AG04449 (cell line): ENCODE results near the gene GADD45A.

Source experiments
- CTCF ChIA-PET: fragments of 350-600 bp; formaldehyde crosslinking; extraction: SDS; loops from one replicate; lab custom pipeline; 2021; ENCODE audit warnings: antibody characterized with exemption; lab: Yijun Ruan, JAX
- POLR2A ChIA-PET: fragments of 400-600, 350-600 bp; formaldehyde crosslinking; extraction: SDS; loops from one replicate; lab custom pipeline; 2020; ENCODE audit warnings: antibody characterized with exemption, inconsistent platforms; lab: Yijun Ruan, JAX
- DNase-seq: peaks from one replicate; pipeline ENCODE4 v3.0.0-alpha.2; 2010; ENCODE audit warnings: low read depth, low spot score
- H3K4me3 ChIP-seq: 2 replicates; pipeline ENCODE4 v1.5.1; 2011; ENCODE audit warnings: low read depth, mild to moderate bottlenecking, control low read depth, low read length
- TF ChIP-seq, protein P1 (sequence below): IDR thresholded peaks from one replicate; pipeline ENCODE4 v1.5.1; 2011; ENCODE audit warnings: mild to moderate bottlenecking, moderate library complexity, low read length, control low read depth, inconsistent platforms; ENCODE audit not compliant: insufficient read depth; ENCODE audit errors: missing control alignments

Gene GADD45A

DNA sequence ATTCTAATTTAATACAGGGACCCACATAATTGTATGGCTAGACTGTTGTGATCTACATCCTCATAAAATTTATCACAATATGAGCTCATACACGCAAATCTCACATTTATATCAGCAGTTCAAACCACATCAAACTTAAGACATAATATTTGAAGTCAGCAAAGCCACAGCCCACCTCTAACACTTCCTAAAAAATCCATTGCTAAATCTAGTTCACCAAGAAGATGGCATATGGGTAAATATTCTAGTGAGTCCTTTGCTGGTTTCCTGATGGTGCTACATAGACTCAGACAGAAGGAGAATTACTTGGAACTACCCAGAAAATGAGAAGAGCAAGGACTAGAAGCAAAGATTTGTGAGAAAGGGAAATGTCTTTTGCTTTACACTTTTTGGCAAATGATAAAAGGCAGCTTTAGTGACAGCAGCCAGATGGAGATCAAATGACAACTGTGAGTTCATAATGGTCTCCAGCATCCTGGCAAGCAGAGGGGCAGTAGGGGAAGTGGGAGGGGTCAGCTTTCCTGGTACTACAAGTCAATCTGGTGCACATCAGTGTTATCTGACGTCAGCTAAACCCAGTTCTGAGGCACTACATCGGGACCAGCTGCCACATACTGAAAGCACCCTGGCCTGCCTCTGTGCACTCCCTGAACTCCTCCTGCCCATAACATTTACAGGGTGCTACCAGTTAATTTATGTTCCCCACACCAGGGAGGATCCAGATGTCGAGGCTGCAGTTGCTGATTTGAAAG lies 10.6 kb upstream of the GADD45A start:
- no peak for DNase-seq
- CTCF ChIA-PET, result interaction anchor here (1.0 to 2.1 kb wide), 6 partner anchors 9 to 146 kb away, joined by 3 to 10 read pairs (median 4); no protein-coding TSS in a partner anchor
- POLR2A ChIA-PET, result interaction anchor here (1.7 kb wide), 1 partner anchor 10 kb away, joined by 10 read pairs; the partner anchor contains the start of gene GADD45A
- TF ChIP-seq, protein P1, sequence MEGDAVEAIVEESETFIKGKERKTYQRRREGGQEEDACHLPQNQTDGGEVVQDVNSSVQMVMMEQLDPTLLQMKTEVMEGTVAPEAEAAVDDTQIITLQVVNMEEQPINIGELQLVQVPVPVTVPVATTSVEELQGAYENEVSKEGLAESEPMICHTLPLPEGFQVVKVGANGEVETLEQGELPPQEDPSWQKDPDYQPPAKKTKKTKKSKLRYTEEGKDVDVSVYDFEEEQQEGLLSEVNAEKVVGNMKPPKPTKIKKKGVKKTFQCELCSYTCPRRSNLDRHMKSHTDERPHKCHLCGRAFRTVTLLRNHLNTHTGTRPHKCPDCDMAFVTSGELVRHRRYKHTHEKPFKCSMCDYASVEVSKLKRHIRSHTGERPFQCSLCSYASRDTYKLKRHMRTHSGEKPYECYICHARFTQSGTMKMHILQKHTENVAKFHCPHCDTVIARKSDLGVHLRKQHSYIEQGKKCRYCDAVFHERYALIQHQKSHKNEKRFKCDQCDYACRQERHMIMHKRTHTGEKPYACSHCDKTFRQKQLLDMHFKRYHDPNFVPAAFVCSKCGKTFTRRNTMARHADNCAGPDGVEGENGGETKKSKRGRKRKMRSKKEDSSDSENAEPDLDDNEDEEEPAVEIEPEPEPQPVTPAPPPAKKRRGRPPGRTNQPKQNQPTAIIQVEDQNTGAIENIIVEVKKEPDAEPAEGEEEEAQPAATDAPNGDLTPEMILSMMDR, result no peak
- H3K4me3 ChIP-seq, result no peak overlapping the region

DNA sequence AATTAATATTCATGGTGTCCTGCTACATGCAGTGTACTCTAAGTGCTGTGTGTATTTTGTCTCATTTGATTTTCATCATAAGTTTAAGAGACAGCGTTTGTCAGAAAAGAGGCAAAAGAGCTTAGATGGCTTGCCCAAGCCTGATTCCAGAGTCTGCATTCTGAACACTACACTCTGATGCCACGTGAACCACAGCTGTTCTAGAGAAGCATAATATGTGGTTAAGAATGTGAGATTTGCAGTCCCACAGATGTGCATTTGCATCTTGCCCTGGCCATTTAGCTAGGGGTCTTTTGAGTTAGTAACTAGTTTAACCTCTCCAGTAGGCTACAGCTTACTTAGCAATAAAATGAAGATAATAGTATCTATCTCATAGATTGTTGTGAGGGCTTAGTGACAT lies 9.2 kb upstream of the GADD45A start:
- CTCF ChIA-PET, result interaction anchor here (1.1 to 2.1 kb wide), 6 partner anchors 84 to 143 kb away, joined by 3 to 10 read pairs (median 6); no protein-coding TSS in a partner anchor
- H3K4me3 ChIP-seq, result no peak overlapping the region
- POLR2A ChIA-PET, result interaction anchor here (1.5 kb wide), 1 partner anchor 9 kb away, joined by 14 read pairs; the partner anchor contains the start of gene GADD45A
- TF ChIP-seq, protein P1, result no peak
- no peak for DNase-seq

DNA sequence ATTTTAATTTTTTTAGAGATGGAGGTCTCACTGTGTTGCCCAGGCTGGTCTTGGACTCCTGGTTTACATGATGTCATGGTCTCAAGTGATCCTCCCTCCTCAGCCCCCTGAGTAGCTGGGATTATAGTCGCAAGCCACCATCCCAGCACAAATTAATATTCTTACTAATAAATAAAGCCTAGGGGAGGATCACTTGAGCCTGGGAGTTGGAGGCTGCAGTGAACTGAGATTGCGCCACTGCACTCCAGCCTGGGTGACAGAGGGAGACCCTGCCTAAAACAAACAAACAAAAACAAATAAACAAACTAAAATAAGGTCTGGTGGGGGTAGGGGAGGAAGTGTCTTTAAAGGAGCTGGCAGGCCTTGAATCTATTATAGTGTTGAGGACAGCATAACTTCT lies 8.7 kb upstream of the GADD45A start:
- POLR2A ChIA-PET, result interaction anchor here (1.5 kb wide), 1 partner anchor 8 kb away, joined by 14 read pairs; the partner anchor contains the start of gene GADD45A
- no peak overlapping the region for H3K4me3 ChIP-seq
- no peak for DNase-seq
- CTCF ChIA-PET, result interaction anchor here (0.9 to 1.7 kb wide), 6 partner anchors 9 to 144 kb away, joined by 3 to 8 read pairs (median 5); no protein-coding TSS in a partner anchor
- TF ChIP-seq, protein P1, result no peak

GRCh38 chr1:67676946-67677345 lies 8.1 kb upstream of the GADD45A start:
- CTCF ChIA-PET, result interaction anchor here (0.9 to 1.7 kb wide), 6 partner anchors 10 to 144 kb away, joined by 3 to 8 read pairs (median 5); no protein-coding TSS in a partner anchor

DNA sequence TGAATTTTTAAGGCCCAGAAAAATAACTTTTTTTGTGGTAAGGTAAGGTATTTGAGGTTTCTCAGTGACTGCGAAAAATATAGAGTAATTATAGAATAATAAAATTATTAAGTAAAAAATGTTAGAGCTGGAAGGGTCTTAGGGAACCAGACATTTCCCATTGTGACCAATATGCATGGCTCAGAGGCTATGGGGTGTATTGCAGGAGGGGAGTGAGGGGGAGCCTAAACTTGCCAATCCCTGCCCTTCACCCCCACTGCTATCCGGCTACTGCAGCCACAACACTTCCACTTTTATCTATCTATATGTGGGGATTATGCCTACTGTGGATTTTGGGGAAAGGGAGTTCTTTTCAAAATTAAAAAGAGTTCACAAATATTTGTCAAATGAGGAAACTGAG lies 7.6 kb upstream of the GADD45A start:
- ChIA-PET CTCF (interaction anchor here (0.8 to 2.9 kb wide), 8 partner anchors 8 to 142 kb away, joined by 3 to 12 read pairs (median 4); no protein-coding TSS in a partner anchor), POLR2A (no interaction called here)
- DNase-seq, result no peak
- no peak overlapping the region for H3K4me3 ChIP-seq
- TF ChIP-seq, protein P1, result no peak

More at GRCh38 chr1:67676946-67677345, 8.1 kb upstream of the GADD45A start:
- H3K4me3 ChIP-seq, result no peak overlapping the region
- no peak for DNase-seq
- POLR2A ChIA-PET, result interaction anchor here (1.5 kb wide), 1 partner anchor 8 kb away, joined by 14 read pairs; the partner anchor contains the start of gene GADD45A
- TF ChIP-seq, protein P1, result no peak

- POLR2A ChIA-PET, result interaction anchor here (0.7 kb wide), 1 partner anchor 107 kb away, joined by 3 read pairs; no protein-coding TSS in a partner anchor
These were observed 7.1 kb upstream of the GADD45A start for GRCh38 chr1:67677930-67678329.

More at GRCh38 chr1:67677930-67678329, 7.1 kb upstream of the GADD45A start:
- no peak for DNase-seq
- CTCF ChIA-PET, result interaction anchor here (0.8 to 2.9 kb wide), 3 partner anchors 8 to 143 kb away, joined by 3 to 12 read pairs (median 4); no protein-coding TSS in a partner anchor
- TF ChIP-seq, protein P1, result no peak
- no peak overlapping the region for H3K4me3 ChIP-seq
